HL-60 (cell line): ENCODE data around the gene DGKI.

Source experiments
- CTCF ChIP-seq: IDR thresholded peaks from one replicate; pipeline ENCODE4 v1.5.1; 2011; ENCODE audit warnings: low read length, control low read depth, inconsistent platforms; ENCODE audit not compliant: insufficient read depth
- SPI1 ChIP-seq: IDR thresholded peaks from 2 replicates; pipeline ENCODE4 v1.6.1; 2012; ENCODE audit warnings: low read depth, mild to moderate bottlenecking, borderline replicate concordance

- no peak for TF ChIP-seq CTCF
- TF ChIP-seq SPI1, result peak; percentile 30; the same call in 1 of the 2 replicates
These were observed 91.3 kb downstream of the DGKI start for GRCh38 chr7:137755427-137755826.
